Activated CD8-positive, alpha-beta memory T cell treated with anti-CD3 and anti-CD28 coated beads for 24 hours (primary cell): ENCODE measurements around the gene OR6C70.
"Not testable (repeated sequence)": the region's sequence is repeated elsewhere in the genome, so short reads cannot be mapped to it uniquely, and the experiment has no call there.

ENCODE experiments used
- DNase-seq: peaks from one replicate; pipeline ENCODE4 v3.0.0-alpha.2; 2020

The OR6C70 gene

DNA sequence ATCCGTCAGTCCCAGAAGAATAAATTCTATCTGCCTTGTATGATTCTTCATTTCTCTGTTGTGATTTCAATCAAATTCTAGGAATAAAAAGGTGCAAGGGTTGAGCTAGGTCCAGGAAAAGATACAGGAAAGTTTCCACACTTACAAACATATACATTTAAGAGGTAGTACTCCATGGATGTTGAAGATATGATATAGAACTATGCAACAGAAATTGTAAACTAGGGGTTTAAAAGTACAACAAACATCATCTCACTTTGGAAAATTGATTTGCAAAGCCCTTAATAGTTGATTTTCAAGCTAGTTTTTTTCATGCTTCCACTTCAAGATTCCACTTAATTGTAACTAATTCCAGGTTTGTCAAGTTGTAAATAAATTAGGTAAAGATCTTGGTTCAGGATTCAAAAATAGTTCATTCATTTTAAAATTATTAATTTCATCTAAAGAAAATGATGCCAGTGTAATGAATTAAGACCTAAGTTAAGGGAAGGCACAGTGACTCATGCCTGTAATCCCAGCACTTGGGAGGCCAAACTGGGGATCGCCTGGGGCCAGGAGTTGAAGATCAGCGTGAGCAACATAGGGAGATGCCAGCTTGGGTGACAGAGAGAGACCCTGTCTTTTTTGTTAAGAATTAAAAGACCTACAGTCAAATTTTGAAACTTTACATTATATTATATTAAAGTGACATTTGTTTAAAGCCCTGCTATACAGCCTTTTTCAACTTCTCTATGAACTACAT, at the start of gene OR6C70:
OR6C70 (minus strand) TSS at position 51 of the 742 bp plus-strand sequence; CDS start at position 51, 0 bp downstream.
- DNase-seq = no peak

GRCh38 chr12:55516391-55516790, 46.5 kb upstream of the OR6C70 start:
- DNase-seq = no peak

DNA sequence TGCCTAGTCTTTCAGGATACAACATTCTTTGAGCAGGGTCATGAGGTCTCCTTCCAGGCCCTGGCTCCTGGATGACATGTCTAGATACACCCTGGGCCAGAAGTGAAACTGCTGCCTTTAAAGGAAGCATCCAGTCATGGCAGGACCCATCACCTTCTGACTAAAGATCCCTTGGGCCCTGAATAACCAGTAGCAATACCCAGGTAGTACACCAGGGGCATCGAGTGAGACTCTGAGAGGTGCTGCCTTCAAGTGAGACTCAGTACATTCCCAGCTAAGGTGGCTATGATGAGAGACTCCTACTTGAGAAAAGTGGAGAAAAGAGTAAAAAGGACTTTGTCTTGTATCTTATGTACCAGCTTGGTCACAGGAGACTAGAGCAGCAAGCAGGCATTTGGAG, 45.8 kb upstream of the OR6C70 start:
- DNase-seq = no peak

- no peak for DNase-seq
These were observed 31.7 kb upstream of the OR6C70 start for GRCh38 chr12:55501601-55502000.

DNA sequence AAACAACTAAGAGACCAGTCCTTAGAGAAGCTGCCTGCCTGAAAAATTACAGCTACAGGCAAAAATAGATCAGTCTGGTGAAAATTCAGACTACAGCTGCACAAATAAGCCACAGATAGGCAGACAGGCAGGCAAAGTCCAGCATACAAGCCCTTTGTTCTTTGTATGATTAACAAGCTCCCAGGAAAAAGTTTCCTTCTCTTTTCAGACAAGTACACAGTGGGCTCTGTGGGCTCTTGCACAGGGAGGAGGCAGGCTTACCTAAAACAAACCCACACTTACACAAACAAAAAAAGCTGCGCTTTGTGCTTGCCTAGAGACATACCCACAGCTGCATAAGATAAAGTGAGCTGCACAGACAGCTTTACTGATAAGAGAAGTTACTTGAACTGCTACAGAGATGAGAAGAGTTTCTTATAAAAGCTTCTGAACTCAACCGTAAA, 29.9 kb upstream of the OR6C70 start:
- DNase-seq = no peak

- DNase-seq = no peak
These were observed 29.3 kb upstream of the OR6C70 start for GRCh38 chr12:55499231-55499630.

DNA sequence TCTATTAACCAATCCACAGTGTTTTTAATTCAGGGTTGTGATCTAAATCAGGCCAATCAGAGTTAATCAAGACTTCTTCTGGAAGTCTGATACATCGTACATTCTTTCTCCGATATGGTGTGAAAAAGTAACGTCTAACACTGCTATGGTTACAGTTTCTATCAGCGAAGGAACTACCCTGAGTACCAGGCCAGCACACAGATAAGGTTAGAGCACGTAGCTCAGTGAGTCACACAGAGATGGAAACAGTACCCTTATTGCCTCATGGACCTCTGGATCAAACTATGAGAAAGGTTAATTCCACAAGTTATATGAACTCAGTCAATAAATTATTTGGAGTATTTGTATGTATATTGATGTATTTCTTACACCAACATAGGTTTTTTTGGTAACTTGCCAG, 25.6 kb upstream of the OR6C70 start:
- DNase-seq = no peak

- DNase-seq = no peak
These were observed 22.1 kb upstream of the OR6C70 start, which contains the start of gene OR6C68 for GRCh38 chr12:55492078-55492477. Gene OR6C68, plus strand, starts transcription at chr12:55492378. Its CDS starts 0 bp downstream, at chr12:55492378.

DNA sequence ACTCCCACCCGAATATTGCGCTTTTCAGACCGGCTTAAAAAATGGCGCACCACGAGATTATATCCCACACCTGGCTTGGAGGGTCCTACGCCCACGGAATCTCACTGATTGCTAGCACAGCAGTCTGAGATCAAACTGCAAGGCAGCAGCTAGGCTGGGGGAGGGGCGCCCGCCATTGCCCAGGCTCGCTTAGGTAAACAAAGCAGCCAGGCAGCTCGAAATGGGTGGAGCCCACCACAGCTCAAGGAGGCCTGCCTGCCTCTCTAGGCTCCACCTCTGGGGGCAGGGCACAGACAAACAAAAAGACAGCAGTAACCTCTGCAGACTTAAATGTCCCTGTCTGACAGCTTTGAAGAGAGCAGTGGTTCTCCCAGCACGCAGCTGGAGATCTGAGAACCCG, 14.3 kb upstream of the OR6C70 start:
- not testable (repeated sequence) for DNase-seq

DNA sequence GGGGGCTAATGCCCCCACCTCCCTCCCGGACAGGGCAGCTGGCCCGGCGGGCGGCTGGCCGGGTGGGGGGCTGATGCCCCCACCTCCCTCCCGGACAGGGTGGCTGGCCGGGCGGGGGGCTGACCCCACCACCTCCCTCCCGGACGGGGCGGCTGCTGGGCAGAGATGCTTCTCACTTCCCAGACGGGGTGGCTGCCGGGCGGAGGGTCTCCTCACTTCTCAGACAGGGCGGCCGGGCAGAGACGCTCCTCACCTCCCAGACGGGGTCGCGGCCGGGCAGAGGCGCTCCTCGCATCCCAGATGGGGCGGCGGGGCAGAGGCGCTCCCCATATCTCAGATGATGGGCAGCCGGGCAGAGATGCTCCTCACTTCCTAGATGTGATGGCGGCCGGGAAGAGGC, 9.2 kb upstream of the OR6C70 start:
- DNase-seq = not testable (repeated sequence)

- DNase-seq = no peak
These were observed 2.3 kb upstream of the OR6C70 start for GRCh38 chr12:55472264-55472663.

DNA sequence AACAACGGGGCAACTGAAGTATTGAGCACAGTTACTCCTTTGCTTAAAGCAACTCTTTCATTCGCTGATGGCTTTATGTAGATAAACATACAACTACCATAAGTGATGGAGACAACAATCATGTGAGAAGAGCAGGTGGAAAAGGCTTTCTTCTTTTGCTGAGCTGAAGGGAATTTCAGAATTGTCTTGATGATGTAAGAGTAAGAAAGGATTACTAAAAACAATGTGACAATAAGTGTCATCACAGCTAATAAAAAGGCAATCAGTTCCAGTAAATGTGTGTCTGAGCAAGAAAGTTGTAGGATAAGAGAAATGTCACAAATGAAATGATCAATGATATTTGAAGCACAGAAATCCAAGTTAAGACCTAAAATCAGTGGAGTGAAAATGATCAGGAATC, 647 bp downstream of the OR6C70 start:
- DNase-seq = no peak

DNA sequence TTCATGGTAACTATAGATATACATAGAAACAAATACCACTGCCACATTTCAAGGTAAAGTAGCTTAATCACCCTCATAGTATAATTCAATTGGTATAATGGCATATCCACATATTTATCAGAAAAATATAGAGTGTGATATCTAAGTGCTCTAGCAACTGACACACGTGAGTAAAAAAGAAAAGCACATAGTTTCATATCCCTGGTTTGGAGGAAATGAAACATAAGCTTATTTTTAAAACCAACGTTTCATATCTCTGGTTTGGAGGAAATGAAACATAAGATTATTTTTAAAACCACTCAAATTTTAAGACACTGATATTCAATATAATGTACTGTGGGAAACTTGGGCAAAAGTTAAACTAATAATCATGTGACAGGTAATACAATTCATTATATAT, 2.1 kb downstream of the OR6C70 start:
- no peak for DNase-seq

DNA sequence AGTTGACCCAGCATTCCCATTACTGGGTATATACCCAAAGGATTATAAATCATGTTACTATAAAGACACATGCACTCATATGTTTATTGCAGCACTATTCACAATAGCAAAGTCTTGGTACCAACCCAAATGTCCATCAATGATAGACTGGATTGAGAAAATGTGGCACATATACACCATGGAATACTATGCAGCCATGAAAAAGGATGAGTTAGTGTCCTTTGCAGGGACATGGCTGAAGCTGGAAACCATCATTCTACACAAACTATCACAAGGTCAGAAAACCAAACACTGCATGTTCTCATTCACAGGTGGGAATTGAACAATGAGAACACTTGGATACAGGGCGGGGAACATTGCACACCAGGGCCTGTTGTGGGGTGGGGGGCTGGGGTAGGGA, 5.0 kb downstream of the OR6C70 start:
- not testable (repeated sequence) for DNase-seq

- no peak for DNase-seq
These were observed 21.1 kb downstream of the OR6C70 start for GRCh38 chr12:55448825-55449224.

- no peak for DNase-seq
These were observed 23.6 kb downstream of the OR6C70 start for GRCh38 chr12:55446326-55446725.

GRCh38 chr12:55445357-55445756, 24.6 kb downstream of the OR6C70 start:
- DNase-seq = no peak

GRCh38 chr12:55443776-55444175, 26.2 kb downstream of the OR6C70 start, which contains the start of gene OR6C2:
Gene OR6C2, plus strand, starts transcription at chr12:55444076. Its CDS starts 8,138 bp downstream, at chr12:55452214.
- no peak for DNase-seq

- not testable (repeated sequence) for DNase-seq
These were observed 28.7 kb downstream of the OR6C70 start for GRCh38 chr12:55441233-55441632.

GRCh38 chr12:55428331-55429243, 41.4 kb downstream of the OR6C70 start:
- DNase-seq = no peak

GRCh38 chr12:55425954-55426353, 44.0 kb downstream of the OR6C70 start, which contains the start of gene OR6C76:
Gene OR6C76, plus strand, starts transcription at chr12:55426254. Its CDS starts 0 bp downstream, at chr12:55426254.
- no peak for DNase-seq

GRCh38 chr12:55420307-55420962, 49.5 kb downstream of the OR6C70 start:
- DNase-seq = no peak
